ENCODE measurements around the gene DIPK1B.

The DIPK1B gene

GRCh38 chr9:136673088-136673974 lies 39.0 kb upstream of the DIPK1B start:
- no peak for DNase-seq

- no peak for DNase-seq
These were observed 38.2 kb upstream of the DIPK1B start for GRCh38 chr9:136673975-136674785.

- no peak for DNase-seq
These were observed 37.5 kb upstream of the DIPK1B start for GRCh38 chr9:136674786-136675349.

DNA sequence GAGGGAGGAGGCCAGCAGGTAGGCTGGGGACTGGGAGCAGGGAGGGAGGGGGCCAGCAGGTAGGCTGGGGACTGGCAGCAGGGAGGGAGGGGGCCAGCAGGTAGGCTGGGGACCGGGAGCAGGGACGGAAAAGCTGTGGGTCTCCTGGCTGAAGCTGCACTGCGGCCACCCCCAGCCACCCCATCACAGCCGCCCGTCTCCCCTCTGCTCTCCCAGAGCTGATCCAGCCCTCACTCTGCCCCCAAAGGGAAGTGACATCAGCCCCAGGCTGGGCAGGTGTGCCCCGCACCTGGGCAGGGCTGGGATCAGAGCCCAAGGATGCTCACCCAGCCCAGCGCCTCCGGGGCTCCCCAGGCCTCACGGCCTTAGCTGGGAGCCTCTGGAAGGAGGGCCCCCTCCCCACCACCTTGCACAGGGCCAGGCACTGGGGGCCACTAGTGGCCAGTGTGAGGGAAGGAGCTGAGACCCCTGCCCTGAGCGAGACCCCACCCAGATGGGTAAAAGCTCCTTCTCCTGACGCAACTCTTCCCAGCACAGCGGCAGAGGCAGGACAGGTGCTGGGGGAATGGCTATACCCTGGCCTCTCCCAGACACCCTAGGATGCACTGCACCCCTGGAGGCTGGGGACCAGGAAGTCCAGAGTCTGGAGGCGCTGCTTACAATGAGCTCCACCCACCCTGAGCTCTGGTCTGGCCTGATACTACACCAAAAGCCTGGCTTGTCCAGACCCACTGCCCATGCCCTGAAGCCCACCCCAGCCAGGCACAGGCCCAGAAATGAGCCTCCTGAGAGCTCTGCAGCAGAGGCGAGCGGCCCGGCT lies 36.7 kb upstream of the DIPK1B start:
- no peak for DNase-seq

- DNase-seq, result no peak
These were observed 36.0 kb upstream of the DIPK1B start for GRCh38 chr9:136676297-136676794.

GRCh38 chr9:136676920-136677686 lies 35.3 kb upstream of the DIPK1B start:
- DNase-seq, result no peak

DNA sequence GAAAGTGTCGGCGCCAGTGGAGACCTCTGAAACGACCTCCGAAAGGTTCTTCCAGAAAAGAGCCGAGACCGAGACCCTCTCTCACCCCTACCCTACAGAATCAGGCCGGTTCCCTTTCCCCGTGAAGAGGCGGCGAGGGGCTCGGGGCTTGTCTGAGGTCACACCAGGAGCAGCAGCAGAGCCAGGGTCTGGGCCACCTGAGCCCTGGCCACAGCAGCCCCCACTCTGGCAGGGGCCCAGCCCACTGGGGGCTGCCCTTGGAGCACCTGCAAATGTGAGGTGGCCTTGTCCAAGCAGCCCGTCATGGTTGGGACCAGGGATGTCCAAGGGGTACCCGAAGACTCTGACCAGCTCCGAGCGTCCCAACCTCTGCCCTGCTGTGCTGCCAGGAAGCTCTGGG lies 34.3 kb upstream of the DIPK1B start:
- no peak for DNase-seq

DNA sequence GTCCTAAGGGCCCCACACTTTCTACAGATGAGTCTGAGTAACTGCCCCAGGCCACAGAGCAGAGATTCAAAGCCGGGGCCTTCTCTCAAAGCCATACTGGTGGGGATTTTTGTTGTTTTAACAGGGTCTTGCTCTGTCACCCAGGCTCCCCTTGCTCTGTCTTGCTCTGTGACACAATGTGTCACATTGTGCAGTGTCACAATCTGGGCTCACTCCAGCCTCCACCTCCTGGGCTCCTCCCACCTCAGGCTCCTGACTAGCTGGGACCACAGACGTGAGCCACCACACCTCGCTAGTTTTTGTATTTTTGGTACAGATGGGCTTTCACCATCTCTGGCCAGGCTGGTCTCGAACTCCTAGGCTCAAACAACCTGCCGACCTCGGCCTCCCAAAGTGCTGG lies 33.7 kb upstream of the DIPK1B start:
- no peak for DNase-seq

- DNase-seq, result no peak
These were observed 32.9 kb upstream of the DIPK1B start for GRCh38 chr9:136679431-136679941.

DNA sequence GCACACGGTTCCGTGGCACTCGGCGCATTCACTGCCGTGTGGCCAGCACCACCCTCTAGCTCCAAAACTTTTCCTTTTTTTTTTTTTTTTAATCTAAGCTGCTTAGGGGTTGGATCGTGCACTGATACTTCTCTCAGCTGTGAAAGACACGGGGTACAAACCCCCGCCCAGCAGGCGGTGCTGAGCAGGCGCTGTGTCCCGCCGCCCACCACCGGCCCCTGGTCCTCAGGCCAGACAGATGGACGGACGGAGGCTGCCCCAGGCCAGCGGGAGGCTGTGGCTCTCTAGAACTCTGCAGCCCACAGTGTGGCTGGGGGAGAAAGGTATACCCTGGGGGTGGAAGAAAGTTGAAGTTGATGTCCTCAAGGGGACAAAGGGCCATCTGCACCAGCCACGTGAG lies 31.3 kb upstream of the DIPK1B start:
- no peak for DNase-seq

- no peak for DNase-seq
These were observed 30.2 kb upstream of the DIPK1B start for GRCh38 chr9:136681945-136682699.

DNA sequence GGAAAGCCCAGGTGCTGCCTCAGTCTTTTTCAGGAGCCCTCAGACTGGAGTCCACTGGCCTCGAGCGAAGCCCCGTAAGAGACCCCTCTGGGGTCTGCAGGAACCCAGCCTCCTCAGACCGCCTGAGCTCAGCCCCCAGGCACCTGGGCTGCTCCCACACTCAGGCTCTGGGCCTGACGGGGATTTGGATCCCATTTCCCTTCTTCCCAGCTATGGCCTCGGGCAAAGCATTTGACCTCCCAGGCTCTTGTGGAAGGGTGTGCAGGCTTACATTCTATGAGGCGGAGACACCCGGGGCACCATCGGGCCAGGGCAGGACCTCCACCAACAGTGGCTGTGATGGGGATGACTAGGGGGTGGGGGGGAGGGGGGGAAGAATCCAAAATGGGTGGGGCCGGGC lies 29.7 kb upstream of the DIPK1B start:
- DNase-seq, result no peak

DNA sequence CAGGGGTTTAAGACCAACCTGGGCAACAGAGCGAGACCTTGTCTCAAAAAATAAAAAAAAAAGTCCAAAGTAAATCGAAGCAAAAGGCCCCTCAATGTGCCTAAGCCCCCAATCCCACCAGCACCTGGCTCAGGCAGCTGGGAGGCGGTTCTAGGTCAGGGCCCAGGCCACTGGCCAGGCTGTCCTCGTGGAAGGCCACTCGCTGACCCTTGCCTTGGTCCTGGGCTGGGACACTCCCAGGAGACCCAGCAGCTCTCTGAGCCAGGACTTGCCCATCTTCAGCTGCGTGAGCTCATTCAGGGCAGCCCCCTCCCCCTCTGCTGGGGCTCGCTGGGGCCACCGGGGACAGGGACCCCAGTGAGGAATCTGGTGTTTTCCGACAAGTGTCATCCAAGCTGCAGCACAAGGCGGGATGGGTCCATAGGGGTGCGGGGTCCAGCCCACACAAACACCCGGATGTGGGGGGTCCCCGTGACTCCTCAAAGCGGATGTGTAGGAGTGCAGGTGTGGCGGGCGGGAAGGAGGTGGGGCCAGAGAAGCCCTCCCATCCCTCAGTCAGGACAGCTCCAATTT lies 29.1 kb upstream of the DIPK1B start:
- no peak for DNase-seq

GRCh38 chr9:136683755-136684154 lies 28.6 kb upstream of the DIPK1B start:
- no peak for DNase-seq

DNA sequence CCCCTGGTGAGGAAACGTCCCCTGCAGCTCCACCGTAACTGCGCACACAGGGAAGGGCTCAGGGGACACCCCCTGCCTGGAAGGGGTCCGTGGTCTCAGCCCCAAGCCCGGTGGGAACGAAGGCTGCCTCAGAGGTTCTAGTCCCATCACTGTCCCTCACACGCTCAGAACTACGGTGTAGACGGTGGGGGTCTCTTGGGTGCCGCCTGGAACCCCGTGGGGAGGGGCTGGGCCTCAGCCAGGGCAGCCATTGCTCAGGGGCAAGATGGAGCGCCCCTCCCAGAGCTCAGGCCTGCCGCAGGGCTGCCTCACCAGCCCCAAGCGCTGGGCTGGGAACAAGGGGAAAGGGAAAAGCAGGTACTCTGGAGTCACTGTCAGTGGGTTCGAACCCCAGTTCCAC lies 28.0 kb upstream of the DIPK1B start:
- no peak for DNase-seq

- DNase-seq, result no peak
These were observed 27.6 kb upstream of the DIPK1B start for GRCh38 chr9:136684799-136685198.

DNA sequence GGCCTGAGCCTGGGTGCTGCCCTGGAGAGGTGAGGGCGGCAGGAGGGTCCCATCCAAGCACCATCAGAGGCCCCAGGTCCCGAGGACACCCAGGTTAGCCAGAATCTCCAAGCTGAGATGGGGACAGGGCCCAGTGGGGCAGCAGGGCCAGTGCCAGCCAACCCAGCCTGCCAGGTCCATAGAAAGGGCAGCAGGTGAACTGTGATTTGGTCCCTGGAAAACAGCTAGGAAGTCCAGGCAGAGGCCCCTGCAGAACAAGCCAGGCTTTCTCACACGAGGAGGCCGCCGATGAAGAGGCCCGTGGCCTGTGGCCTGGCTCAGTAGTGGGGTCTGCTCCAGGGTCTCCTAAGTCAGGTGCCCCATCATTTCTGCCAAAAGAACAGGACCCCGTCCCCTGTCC lies 27.2 kb upstream of the DIPK1B start:
- DNase-seq, result no peak

- DNase-seq, result no peak
These were observed 26.4 kb upstream of the DIPK1B start for GRCh38 chr9:136685790-136686533.

- no peak for DNase-seq
These were observed 25.9 kb upstream of the DIPK1B start for GRCh38 chr9:136686534-136686793.

Data from NCI-H2081 treated with DMSO at 0.1 percent for 48 hours (cell line).